NCI-H2196 (cell line): ENCODE measurements around the gene DHX58.
A peak's percentile ranks its signal among the peaks of the same experiment; 100 is the strongest.
"Not testable (repeated sequence)": the region's sequence is repeated elsewhere in the genome, so short reads cannot be mapped to it uniquely, and the experiment has no call there.

Experiments used
- DNase-seq: peaks from one replicate; lab custom pipeline; 2025; ENCODE audit not compliant: unreplicated experiment; lab: John Stamatoyannopoulos, UW

Gene DHX58

DNA sequence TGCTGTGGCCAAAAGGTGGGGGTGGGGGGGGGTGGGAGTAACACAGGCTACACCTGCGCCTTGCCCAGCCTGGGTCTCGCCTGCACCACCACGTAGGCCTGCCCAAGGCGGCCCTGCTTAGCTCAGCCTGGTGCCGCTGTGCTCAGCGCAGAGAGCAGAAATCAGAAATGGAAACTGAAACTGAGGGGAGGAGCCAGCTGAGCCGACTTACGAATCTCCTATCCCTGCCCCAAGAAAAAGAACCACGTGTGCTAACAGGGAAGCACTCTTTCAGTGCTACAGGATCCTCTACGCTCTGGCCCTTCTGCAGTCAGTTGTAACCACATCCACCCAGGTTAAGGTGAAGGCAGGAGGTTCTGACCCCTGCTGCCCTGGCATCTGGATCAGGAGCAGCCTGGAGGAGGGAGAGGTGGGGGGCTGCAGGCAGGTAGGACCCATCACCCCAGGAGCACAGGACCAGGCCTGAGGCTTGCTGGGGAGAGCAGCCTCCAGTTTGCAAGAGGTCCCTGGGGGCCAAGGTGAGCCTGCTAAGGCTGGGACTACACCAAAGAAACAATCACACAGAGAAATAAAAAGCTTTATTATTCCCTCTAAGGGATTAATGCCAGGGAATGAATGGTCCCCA lies at the start of gene DHX58:
DHX58 (minus strand) TSS at position 163 of the 625 bp plus-strand sequence. CDS start 822 bp downstream, outside the sequence.
- DNase-seq, result peak; percentile 60

DNA sequence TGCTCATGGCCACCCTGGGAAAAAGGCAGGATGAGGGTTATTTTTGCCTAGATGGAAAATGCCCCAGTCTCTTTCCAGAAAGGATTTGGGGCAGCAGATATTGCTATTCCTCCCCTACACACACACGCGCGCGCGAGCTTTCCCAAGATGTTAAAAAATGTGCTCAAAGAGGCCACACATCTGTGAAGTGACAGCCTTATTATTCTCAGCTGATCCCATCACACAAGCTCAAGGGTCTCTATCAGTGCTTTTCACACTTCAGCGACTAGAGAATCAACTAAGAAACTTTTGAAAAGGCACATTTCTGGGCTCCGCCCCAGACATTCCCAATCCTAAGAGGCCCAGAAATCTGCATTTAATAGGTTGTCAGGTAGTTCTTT lies 48.0 kb upstream of the DHX58 start:
- DNase-seq, result no peak

DNA sequence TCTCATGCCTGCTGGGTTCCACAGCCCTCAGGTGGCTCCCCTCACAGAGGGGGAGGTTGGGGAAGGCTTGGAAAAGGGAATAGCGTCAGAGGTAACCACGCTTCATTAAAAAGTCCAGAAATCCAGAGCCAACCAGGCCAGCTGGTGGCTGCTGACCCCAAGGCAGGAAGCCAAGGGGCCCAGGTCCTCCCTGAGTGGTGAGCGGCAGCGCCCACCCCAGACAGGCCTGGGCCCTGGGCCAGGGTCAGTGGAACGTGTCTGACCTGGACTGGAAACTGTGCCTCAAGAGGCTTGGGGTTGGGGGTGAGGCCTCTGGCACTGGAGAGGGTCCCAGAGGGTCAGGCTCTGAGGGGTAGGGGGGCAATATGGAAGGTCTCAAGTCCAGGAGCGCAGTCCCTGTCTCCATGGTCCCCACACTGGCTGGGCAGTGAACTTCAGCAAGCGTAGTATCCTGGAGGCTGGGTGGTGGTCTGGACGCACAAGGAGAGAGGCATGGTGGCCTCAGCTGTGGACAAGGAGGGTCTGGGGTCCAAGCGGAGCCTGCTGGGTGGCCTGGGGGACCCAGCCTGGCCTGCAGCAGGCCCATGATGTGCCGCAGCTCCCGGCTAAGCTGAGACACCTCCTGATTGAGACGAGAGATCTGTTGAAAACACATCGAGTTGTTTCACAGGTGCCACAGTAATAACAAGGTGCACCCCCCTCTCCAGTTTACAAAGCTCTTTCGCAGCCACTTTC lies 47.4 kb upstream of the DHX58 start:
- DNase-seq, result no peak

DNA sequence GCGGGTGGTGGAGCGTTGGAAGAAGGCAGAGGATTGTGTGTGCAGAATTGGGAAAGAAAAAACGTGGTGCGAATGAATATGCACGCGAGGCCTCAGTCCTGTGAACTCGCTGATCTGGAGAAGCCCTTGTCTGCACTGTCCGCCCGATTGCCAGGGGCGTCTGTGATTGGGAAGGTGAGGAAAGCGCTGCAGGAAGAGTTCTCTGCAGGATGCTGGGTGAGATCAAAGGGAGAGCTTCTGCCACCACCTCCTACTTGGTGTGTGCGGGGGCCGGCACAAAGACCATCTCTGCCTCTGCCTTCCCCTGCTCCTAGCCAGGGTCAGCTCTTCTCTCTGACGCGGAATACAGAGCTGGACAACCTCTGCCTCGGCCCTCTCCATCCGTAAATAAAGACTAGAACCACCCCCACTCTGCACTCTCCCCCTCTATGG lies 43.1 kb upstream of the DHX58 start:
- DNase-seq, result no peak

DNA sequence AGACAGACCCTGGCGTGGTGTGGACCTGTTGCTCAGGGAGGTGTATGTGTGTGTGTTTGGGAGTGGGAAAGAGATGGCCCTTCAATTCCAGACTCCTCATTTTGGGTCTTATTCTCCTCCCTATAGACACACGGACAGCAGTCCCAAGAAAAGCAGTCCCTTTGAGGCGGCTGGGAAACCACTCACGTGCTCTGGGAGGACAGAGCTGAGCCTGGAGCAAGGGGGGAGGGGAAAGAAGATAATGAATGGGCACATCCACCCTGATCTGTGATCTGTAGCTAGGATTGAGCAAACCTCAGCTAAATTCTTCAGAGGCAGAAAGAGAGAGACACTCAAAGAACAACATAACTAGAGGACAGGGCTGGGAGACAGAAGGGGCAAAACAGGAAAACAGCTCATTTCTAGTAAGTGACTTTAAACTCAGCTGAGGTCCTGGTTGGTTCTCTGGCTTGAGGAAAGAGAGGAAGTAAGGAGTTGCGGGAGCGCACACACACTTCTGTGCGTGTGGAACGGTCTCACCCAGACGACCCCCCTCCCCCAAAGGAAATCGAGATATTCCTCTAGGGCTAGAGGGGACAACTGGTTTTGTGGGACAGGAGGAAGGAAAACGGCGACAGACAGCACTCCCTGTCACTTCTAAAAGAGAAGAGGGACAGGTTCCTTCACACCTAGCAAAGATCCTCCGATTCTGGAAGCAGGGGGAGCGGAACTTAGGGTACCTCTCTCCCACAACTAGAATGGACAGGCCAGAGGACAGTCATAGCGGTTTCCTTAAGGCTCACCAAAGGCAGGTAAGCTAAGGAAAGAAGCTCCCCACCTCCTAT lies 41.6 kb upstream of the DHX58 start:
- no peak for DNase-seq

DNA sequence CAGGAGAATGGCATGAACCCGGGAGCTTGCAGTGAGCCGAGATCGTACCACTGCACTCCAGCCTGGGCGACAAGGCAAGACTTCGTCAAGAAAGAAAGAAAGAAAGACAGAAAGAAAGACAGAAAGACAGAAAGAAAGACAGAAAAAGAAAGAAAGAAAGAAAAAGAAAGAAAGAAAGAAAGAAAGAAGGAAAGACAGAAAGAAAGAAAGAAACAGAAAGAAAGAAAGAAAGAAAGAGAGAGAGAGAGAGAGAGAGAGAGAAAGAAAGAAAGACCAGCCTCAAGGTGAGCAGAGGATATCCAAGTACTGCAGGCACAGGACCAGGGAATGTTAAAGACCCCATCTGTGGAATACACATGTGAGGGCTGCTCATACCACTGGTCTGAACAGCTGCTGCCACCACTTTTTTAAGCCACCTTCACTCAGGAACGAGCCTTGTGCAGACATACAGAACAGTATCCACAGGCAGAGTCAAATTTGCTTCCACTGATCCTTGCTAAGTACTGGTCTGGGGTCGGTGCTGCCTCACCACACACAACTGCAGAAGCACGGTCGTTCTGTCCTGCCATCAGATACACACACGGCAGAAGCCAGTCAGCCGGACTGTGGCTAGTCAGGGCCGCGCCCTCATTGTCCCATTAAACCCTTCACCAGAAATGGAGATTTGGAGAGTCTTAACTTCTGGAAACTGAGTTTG lies 34.5 kb upstream of the DHX58 start:
- DNase-seq, result no peak

DNA sequence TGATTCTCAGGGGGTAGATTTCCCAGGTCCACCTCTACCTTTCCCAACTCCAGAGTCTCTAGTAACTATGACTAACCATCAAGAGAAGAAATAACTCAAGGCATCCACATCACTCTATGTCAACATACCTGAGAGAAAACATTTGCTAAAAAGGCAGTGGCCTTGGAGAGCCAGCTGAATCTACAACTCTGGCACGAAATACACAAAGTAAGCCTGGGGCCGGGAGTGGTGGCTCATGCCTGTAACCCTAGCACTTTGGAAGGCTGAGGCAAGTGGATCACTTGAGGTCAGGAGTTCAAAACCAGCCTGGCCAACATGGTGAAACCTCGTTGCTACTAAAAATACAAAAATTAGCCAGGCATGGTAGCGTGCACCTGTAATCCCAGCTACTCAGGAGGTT lies 30.6 kb upstream of the DHX58 start:
- not testable (repeated sequence) for DNase-seq

DNA sequence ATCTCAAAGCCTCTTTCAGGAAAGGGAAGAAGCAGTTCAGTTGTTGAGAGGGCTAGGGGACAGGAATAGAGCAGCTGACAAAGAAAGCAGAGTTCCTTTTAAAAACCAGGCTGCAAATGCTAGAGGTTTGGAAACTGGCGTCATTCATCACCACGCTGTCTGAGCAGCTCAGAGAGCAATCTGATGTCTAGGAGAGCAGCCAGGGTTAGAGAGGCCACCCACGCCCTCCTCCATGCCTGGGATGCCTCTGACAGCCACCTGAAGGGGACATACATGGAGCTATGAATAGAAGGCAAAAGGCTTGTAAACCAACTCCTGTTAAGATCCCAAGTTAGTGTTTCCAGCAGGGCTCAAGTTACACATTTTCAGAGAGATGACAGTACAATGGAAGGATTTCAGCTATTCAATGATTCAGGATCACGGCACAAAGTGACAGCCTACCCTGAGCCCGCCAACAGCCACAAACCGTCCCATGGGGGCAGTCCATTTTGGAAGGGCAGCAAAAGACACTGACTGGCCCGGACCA lies 29.9 kb upstream of the DHX58 start:
- DNase-seq, result no peak

DNA sequence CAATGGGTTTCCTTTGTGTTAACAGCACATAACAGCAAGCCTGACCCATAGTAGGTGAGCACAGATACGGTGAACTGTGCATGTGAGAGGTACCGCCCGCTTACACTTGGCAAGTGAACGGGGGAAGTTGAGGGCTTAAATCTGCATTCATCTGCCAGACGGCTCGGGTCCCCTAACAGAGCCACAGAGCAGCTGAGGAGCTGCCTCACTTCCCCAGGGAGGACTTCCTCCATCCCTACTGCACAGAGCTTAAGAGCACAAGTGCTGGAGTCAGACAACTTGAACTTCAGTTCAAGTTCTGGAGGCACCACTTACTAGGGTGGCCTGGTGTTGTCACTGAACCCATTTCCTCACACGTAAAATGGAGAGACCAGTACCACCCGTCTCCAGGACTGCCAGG lies 28.9 kb upstream of the DHX58 start:
- no peak for DNase-seq

DNA sequence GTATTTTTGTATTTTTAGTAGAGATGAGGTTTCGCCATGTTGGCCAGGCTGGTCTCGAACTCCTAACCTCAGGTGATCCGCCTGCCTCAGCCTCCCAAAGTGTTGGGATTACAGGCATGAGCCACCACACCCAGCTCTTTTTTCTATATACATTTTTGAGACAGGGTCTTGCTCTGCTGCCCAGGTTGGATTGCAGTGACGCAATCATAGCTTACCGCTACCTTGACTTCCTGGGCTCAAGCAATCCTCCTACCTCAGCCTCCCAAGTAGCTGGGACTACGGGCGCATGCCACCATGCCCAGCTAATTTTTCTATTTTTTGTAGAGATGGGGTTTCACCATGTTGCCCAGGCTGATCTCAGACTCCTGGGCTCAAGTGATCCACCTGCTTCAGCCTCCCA lies 28.2 kb upstream of the DHX58 start:
- not testable (repeated sequence) for DNase-seq

DNA sequence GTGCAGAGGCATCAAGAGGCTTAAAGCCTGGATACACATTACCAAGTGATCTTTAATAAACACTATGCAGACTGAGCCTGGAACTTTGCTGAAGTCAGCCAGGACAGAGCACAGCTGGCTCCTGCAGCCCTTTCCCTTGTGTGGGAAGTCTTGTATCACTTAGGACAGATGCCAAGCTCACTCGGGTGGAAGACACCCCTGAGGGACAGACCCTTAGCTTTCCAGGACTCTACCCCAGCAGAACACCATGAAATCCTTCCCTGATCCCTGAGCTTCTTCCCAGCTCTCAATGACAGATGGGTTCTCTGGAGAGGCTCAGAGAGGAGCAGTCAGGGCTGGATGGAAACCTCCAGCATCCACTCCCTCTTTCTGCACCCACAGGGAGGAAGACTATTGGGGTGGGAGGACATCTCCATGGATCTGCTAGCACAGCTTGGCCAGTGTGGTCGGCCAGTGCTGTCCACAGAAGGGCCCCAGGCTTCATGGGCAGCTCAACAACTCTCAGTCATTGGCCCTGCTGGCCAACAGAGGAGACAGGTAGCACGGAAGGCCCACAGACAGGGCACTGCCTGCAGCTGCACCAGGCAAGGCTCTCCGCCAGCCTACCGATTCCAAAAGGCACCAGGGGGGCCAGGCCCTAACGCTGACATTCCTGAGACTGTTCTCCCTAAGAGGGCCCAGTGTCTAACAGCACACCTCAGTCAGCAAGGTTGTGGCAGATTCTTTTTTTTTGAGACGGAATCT lies 26.4 kb upstream of the DHX58 start:
- no peak for DNase-seq

DNA sequence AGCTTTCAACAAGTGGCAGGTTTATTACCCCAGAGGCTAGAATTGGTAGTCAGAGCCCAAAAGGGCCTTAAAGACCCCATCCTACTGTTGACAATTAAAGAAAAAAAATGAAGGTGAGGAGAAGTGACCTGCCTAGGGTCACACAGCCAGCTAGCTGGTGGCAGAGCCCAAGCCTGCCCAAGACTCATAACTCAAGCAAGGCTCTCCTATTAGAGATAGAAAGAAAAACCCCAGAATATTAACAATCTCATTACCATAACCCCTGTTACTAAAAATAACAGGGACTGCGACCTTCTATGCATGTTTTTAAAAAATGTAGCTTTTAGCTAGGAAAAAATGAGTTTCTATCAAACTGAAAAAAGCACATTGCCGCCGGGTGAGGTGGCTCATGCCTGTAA lies 24.1 kb upstream of the DHX58 start:
- no peak for DNase-seq

DNA sequence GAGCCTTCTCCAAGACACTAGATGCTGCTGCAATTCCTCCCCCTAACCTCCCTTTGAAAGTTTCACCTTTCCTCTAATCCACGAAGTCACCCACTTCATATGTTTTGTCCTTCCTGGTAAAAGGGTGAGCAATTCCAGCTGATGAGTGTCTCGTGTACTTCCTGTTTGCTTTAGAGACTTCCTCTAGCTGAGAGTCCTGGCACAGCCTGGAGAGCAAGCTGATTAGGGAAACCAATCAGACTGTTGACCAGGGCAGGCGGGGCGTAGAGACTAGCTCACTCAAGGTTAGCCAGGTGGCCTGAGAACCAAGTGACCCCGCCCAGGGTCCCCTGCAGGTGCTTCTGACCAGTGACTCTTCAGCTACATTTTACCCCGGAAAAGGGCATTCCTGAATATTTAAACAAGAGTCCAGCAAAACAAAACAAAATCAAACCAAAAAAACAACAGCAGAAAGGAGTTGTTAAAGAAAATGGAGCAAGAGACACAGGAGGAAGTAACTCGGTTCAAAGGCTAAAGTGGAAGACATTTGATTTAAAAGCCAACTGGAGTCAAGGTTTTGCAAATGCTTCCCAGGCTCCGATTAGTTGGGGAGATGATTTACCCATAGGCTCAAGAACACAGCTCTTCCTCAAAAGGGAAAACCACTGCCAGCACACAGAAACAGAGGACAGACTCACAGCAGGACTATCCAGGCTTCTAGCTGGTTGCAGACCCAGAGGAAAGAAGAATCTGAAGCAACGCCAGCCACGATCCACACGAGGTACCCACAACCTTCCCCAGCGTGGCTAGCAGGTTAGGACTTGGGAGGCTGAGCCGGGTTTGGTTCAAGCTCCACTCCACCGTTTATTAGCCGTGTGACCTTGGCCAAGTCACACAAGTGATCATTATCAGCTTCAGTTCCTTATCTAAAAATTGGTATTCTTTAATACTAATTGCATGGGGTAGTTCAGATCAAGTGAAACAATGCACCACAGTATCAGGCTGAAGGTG lies 23.4 kb upstream of the DHX58 start:
- peak; percentile 53 for DNase-seq

DNA sequence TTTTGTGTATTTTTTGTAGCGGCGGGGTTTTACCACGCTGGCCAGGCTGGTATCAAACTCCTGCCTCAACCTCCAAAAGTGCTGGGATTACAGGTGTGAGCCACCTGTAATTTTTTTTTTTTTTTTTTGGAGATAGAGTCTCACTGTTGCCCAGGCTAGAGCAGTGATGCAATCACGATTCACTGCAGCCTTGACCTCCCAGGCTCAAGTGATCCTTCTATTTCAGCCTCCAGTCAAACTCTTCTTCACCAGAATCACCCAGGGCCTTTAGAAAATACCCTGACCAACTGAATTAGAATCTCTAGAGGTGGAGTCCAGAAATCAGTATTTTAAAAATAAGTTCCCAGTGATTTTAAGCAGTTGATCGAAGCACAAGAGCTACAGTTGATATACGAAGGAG lies 22.6 kb upstream of the DHX58 start:
- no peak for DNase-seq

DNA sequence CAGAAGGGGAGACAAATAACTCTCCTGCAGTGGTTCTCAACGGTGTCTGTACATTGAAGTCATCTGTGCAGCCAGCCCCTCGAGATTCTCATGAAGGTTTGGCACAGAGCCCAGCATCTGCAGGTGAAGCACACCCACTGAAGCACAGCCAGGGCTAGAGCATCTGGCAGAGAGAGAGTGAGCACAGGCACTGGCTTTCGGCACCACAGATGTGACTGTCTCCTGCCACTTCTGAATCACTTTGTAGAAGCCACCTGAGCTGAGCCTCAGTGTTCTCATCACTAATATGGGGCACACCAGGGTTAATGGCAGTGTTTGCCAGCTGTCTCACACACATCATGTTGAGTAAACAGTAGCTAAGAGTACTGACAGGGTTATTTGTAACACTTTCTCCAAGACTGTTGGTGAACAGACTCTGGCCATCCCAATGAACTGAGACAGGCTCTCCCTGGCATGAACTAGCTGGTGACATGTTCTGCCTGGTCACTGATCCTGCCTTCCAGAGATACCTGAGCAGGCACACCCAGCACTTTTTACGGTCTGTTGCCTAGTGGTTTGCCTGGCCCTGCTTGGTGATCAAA lies 21.0 kb upstream of the DHX58 start:
- DNase-seq, result peak; percentile 47

DNA sequence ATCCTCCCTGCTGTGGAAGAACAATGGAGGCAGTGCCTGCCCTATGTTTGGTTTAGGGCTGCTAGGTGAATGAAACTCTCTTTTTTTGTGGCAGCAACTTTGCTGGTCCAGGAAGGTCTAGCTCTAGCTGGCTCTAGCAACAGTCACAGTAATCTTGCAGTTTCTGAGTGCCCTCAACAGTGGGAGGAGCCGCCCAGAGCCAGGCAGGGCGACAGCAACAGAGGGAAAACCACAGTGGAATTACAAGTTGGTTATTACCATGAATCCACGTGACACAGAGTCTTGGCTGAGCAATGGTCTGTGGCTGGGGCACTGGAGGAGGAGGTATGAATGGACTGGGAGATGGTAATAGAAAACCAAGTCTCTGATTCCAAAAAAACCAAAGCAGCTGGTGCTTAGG lies 20.4 kb upstream of the DHX58 start:
- DNase-seq, result peak; percentile 58

DNA sequence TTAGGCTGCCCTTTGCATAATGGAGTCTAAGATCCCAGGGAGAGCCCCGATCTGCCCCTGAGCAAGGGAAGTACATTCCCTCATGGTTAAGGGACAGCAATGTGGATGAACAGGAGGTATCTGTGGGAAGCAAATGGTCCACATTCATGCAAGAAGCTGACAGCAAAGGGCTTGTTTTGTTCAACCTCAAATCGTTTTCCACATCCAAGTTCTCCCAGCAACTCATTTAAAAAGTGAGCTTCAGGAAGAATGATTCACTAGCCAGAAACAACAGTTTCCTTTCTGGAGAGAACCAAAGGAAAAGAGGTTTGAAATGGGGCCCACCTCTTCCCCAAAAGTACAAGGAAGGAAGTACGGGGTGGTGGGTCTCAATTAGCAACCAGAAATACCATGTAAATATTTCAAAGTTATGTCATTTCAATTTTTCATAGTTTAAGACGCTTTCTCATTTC lies 19.5 kb upstream of the DHX58 start:
- DNase-seq, result no peak

DNA sequence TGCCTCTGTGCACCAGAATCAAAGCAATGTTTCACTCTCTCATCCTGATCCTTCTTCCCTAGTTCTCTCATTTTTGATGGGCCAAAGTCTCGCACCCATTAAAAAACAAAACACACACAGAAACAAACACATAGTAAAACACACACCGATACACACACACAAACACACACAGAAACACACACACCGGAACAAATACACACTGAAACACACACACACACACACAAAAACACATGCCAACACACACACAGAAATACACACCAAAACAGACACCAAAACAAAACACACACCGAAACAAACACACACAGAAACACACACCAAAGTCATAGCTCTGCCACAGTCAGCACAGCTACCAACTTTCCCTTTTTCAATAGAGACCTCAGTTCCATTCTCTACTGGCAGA lies 18.7 kb upstream of the DHX58 start:
- DNase-seq, result no peak
